NK-92 (cell line): ENCODE results near the gene IFT43.

Experiments used
- DNase-seq: peaks from one replicate; lab custom pipeline; 2025; ENCODE audit not compliant: unreplicated experiment; lab: John Stamatoyannopoulos, UW

The IFT43 gene

DNA sequence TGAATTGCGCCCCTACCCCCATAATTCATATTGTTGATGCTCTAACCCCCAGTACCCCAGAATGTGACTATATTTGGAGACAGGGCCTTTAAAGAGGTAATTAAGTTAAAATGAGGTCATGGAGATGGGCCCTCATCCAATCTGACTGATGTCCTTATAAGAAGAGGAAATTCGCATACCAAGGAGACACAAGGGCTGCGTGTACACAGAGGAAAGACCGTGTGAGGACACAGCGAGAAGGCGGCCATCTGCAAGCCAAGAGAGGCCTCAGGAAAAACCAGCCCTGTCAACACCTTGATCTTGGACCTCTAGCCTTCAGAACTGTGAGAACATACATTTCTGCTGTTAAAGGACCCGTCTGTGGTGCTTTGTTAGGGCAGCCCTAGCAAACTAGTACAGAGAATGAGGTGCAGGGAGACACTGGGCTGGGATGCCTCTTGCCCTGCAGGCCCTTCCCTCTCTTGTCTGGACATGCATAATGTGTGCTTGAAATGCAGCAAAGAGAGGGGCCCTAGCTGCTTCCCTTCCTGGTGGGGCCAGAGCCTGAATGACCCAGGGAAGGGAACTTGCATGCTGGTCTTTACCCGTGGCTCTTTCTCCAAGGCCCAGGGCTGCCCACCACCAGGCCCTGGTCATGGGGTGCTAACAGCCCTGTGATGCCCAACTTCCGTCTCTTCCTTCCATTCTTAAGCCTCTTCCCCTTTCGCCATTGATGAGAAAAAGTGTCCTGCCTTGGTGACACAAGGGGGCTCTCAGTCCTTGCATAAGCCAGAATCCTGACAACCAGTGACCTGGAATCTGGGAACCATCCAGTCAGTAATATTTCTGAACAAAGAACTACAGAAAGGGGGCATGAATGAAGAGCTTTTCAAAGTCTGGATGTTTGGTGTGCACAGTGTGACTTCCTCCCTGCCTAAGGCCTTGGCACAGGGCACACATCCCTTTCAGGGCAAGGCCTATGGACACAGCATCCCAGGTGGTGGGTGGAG is 116.1 kb downstream of the IFT43 start:
- no peak for DNase-seq

DNA sequence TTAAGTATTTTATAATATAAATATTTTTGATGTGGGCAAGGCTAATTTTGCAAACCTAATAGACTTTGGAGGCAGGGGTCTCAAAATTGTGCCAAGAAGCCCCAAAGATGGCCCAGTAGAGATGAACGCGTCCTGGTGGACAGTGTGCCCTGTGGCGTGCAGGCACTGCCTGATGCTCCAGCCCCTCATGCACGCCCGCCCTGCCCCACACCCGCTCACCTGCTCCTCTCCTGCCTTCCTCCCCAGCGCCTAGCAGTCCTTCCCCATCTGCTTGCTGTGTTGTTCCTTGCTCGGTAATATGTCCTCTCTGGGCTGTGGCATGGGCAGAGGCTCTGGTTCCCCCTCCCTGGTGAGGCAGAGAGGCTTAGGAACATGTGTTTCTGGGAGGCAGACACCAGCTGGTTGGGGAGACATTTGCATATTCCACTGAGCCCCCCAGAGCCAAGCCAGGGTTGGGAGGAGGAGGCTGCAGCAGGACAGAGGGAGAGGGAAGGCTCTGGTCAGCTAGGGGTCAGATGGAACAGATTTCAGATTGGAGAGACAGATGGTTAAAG is 119.3 kb downstream of the IFT43 start:
- DNase-seq = no peak

DNA sequence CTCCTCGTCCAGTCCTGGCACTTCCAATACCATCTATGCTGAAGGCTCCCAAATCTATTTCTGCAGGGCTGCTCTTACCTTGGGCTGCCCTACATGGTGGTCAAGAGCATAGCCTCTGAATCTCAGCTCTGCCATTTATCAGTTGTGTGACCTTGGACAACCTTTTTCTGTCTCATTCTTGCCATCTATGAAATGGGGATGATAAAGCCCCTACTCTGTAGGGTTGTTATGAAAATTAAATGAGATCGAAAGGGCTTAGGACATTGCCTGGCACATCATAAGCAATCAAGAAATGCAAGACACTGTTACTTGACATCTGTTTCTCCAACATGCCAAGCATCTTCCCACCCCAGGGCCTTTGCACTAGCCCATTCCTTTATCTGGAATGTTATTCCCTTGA is 120.6 kb downstream of the IFT43 start:
- DNase-seq = no peak

DNA sequence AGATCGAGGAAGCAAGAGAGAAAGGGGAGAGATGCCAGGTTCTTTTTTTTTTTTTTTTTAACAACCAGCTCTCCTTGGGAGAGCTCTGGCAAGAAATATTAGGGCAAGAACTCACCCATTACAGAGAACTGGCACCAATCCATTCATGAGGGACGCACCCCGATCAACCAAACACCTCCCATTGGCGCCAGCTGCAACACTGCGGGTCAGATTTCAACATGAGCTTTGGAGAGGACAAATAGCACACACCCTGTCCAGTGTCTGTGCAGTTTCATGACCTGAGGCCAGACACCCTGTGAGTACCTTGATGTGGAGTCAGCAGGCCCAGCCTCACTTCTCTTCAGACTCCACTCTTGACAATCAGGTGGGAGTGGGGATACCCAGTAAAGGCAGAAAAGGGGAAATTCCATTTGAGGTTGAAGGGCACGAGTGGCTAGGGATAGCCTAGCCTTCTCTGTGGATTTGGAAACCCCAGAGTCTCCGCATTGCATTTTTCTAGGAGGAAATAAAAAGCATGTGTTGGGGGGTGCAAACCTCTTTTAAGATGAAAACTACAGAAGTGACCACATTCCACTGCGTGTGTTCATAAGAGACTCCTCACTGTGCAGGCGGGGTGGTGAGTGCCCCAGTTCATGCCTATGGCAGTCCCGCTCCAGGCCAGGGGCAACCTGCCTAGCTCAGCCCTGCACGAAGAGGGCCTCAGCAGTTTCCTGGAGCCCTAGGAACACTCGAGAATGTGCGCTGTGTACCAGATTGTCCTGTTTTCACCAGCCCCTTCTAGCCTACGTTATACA is 123.7 kb downstream of the IFT43 start:
- DNase-seq = no peak

DNA sequence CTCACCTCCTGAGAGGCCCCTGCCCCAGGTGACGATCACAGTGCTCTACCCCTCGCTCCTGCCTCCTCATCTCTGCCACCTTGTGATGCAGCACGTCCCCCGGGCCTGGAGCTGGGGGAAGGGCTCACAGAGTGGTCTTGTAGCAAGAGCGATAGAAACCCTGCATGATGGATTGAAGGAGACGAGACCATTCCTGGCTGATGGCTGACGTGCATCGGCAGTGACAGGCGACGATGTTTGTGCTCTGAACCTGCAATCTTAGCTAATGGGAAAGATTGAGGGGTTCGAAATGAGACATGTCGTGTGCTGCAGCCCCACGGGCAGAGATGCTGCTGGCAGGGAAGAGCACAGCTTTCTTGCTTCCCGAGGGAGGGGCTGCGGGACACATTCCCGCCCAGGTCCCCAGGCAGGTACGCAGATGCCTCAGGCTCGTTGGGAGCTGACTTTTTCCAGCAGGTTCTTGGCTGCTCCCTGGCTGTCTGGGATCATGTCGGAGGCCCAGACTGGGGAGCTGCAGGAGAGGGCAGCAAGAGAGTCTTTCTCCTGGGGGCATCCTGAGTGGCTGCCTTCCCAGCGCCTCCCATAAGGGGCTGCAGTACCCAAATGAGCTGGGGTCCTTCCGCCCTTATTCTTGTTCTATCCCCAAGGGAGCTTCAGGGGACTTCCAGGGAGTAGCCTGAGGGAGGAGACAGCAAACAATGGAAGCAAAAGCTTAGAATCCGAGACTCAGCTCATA is 127.5 kb downstream of the IFT43 start:
- DNase-seq = no peak

DNA sequence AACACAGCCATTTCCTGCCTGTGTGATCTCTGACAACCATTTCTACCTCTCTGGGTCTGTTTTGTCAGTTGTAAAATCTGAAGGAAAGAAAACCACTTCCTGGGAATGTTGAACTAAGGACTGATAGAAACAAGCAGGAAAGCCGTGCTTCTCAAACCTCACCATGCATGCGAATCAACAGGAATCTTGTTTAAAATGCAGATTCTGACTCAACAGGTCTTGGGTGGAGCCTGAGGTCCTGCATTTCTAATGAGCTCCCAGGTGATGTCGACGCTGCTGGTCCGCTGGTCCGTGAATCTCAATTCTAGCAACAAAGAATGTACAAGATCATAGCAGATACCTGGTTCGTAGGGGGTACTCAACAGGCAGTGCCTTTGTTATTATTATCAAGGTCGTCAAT is 128.1 kb downstream of the IFT43 start:
- no peak for DNase-seq

DNA sequence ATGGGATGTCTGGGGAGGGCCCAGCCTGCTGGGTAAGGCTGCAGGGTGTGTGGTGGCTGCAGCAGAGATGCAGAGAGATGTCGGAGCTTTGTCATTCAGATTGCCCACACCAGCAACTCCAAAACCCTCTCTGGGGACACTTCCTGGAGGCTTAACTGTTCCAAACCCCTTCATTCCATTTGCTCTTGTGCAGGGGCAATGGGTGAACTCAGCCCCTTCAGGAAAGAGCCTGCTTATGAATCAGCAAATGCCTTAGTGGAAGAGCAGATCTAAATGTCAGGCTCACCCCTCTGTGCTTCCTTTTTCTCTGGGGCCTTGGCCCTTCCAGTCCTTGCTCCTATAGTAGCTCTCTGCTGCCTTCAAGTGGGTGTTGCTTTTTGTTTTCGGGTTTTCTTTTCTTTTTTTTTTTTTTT is 129.5 kb downstream of the IFT43 start:
- no peak for DNase-seq

DNA sequence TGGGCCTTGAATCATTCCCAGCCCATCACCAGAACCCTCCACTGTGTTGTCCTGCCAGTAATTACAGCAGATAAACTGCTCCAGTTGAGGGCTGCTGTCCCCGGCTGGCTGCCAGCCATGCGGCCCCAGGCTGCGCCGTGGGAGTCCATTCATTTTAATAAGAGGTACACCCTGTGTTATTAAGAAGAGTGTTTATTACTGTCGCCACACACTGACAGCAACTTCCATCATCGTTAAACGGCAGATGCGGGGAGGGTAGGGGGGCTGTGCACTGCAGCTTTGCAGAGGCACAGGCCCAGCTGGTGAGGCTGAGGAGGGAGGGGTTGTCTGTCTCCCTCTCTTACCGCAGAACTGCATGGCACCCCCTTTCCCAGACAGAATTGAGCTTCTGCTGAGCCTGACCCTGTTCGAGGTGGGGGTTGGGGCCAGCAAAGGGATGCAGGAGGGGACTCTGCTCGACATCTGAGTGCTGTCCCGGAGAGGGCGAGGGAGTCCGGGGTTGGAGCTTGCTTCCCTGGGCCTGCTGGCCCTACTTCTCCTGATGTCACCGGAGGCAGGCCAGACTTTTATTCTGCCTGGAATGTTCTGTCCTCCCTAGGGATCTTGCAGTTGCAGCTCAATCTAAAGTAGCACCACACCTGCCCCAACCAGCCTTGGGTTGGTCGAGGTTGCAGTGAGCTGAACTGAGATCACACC is 132.4 kb downstream of the IFT43 start:
- DNase-seq = no peak

DNA sequence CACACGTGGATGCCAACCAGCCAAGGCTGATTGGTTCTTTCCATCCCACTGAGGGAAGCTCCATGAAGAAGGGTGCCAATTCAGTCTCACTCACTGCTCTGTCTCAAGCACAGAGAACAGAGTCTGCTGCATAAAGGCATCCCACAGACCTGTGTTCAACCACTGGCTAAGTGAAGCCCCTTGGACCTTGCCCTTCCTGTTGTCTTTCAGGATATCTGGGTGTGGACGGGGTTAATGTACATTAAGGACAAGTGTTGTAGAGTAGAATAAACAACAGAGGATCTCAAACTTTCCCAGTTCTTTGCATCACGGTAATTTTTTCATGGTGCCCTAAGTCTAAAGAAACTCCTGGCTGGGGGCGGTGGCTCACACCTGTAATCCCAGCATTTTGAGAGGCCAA is 133.0 kb downstream of the IFT43 start:
- no peak for DNase-seq

DNA sequence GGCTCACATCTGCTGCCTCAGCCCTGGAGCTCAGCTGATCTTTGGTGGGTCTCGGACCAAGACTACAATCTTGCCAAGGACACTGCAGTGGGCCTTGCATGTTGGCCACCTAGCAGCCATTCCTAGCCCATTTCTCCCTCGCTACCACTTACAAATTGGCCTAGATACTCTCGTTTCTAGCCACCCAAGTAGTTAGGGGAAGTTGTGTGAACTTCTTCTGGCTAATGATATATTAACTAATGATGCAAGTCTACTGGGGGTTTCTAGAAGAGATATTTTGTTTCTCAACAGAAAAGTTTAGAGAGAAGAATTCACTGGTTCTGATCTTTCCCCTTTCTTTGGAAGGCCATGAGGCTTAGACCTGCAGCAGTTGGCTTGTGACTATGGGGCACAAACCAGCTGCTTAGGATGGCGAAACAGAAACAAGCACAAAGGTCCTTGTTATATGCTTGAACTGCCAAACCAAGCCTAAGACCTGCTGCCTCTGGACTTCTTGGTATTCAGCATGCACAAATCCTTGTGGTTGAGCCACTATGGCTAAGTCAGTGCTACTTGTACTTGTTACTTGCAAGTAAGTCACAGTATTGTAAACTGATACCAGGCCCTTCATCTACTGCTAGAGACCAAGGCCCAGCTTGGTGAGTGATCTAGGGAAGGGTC is 135.7 kb downstream of the IFT43 start:
- DNase-seq = no peak

DNA sequence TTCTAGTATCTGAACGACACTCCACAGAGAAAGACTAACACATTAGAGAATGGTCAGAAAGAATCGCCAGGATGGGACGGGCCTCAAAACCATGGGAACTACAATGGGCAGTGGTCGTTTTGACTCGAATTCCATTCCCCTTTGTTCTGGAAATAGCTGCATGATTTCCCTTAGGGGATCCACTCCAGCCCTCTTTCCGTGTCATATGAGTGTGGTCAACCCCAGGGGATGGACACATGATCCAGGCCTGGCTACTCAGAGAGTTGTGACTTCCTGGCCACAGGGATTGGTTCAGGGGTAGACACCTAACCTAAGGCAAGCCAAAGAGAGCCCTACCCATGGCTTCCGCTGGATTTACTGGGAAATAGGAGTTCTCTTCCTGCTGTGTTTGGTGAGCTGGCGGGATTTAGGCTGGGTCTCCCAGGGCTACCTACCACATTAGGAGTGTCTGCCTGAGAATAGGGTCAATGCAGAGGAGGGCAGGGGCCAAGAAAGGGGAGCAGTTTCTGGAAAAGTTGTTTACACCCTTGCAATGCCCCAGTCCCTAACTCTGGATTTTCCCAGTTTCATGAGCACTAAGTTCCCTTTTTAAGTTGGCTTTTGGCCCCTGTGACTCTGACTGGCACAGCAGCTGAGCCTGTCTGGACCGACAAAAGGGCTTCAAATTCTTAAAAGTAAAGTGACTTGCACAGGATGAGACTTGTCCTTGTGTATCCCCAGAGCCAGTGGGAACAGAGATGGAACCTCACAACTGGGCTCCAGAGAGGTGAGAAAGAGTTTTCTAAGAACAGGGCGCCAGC is 138.1 kb downstream of the IFT43 start:
- DNase-seq = no peak

DNA sequence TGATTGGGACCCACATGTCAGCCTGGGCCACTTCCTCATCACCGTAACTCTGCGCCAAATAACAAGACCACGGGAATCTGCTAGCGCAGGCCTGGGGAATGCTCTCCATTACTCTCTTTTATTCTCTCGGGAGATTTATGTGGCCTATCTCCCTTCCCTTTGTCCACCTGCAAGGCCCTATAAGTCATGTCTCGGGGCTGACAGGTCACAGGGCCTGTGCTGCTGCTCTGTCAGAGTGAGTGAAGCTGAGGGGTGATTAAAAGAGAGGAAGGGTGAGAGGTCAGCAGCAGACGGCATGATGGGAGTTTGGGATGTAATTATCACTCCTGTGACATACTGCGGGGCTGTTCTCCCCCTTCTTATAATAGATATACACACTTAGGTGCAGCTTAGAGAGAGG is 139.9 kb downstream of the IFT43 start:
- DNase-seq = no peak

DNA sequence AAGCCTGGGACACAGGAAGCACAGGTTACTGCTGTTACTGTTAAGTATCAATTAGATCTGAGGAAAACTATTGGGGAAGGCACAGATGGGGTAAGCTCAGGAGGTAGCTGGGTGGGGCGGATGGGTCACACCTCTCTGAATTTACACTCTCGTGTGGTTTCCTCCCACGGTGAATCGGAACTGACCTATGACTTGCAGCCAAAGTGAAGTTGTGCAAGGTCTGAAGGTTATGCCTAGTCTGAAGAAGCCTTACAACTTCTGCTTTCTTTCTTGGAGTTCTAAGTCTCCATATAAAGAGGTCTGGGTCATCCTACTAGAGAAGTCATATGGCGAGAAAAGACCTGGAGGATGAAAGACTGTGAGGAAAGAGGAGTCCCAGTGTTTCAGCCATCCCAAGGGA is 140.5 kb downstream of the IFT43 start:
- DNase-seq = no peak

DNA sequence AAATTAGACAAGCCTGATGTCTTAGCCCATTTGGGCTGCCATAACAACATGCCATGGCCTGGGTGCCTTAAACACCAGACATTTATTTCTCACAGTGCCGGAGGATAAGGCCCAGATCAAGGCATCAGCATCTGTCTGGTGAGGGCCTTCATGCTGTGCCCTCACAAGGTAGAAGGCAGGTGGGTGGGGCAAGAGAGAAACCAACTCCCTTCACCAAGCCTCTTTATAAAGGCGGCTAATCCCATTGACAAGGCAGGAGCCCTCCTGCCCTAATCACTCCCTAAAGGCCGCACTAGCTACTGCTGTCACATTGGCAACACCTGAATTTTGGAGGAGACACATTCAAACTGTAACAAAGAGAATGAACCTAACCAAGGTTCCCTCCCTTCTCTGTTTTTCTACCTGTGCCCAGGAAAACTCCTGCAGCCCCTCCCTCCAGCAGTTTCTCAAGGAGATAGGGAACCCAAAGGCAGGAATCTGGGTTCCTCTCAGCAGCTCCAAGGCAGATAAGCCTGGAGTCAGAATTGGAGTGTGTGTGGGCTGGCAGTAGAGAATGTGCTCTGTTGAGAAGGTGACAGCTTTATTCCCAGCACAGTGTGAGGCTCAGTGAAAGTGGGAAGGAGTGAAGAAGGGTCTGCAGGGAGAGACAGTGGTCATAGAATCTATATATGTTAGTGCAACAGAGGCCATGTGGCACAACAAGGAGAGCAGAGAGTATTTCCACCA is 144.5 kb downstream of the IFT43 start:
- no peak for DNase-seq

DNA sequence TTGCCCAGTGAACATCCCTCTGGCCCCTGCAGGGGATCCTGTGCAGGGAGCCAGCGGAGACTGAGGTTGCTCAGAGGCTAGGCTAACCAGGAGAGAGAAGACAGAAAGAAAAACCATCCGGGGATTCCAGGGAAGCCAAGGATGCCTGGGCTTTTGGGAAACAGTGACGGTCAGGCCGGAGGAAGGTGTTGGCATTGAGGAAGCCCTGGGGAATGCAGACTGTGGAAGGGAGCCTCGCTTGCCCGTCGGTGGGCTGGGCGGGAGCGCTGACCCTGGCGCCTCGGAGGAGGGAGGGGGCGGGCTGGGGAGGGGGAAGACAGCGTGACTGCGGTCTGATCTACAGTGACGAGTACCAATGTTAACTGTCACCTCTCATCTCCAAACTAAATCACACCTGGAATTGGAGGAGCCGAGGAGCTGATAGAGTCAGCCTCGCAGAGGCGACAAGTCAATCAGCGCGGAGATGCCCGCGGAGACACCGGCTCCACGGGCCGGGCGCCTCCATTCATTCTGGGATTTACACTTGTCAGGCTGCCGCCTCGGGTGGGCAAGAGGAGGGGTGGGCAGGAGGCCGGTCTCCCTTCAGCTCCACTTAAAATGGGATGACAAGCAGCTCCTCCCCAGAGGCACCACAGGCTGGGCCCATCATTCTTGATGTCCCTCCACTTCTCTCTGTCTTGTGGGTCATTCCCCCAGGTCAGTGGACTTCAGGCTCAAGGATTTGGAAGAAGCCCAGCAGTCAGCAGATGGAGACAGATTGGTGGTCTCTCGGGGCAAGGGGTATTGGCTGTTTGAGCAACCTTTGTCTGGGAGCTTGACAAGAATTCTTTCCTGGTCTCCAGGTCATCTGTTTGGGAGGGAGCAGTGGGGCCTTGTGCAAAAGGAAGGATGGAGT is 145.8 kb downstream of the IFT43 start:
- DNase-seq = no peak

DNA sequence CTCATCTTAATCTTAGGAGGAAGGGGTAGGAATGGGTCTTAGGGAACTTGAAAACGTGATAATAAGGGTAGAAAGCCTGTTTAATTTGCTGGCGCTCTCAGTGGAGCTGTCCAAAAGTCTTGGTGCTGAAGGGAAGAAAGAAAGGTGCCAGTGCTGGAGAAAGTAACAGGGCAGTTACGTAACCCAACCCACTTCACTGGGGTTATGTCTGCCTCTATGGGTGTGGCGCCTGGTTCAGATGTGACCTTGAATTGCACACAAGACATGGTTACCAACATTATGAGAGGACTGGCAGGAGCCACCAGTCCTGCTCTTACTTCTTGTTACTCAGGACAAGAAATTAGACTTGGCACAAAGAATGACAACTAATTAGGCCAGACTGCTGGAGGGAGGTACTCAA is 147.5 kb downstream of the IFT43 start:
- DNase-seq = no peak
